Endothelial cell of umbilical vein (primary cell): ENCODE data around the gene LPIN2. TPM values are rescaled to one million over a fixed set of nuclear protein-coding genes. Genes with fewer than 3 reads are reported as not detected.

Source experiments
- BruUV-seq: library from RNA; stranded (reverse); fragments of 400-500 nt; replicated peaks from 2 replicates; lab custom pipeline; 2021; lab: Mats Ljungman, UMichigan
- CTCF ChIA-PET: fragments of 300-600, 350-600 bp; sonication (Branson Sonifier 250); formaldehyde crosslinking; loops from one replicate; lab custom pipeline; 2021; ENCODE audit warnings: antibody characterized with exemption, inconsistent platforms; lab: Charles Lee
- POLR2A ChIA-PET: fragments of 300-600, 350-600 bp; sonication (Branson Sonifier 250); formaldehyde crosslinking; loops from one replicate; lab custom pipeline; 2021; ENCODE audit warnings: antibody characterized with exemption, inconsistent platforms; lab: Charles Lee
- DNase-seq: peaks from one replicate; pipeline ENCODE4 v3.0.0-alpha.2; 2011; ENCODE audit warnings: low read depth, low spot score
- FAIRE-seq: peaks from 2 replicates; lab custom pipeline; 2011; peaks lifted over from hg19 to GRCh38; lab: Jason Lieb, UNC
- H2AFZ ChIP-seq: 2 replicates; pipeline ENCODE4 v1.6.0; 2012; ENCODE audit warnings: low read depth, low read length, control low read depth, inconsistent platforms
- H3K27ac ChIP-seq: 2 replicates; pipeline ENCODE4 v1.5.1; 2011; ENCODE audit warnings: low read depth, mild to moderate bottlenecking, control low read depth, low read length, moderate library complexity; ENCODE audit not compliant: insufficient read depth
- H3K27me3 ChIP-seq, 2 experiments: 2 replicates each; pipeline versions ENCODE4 v1.6.0 to v1.6.1; 2011; ENCODE audit warnings: low read length in 2 of 2, mixed read lengths in 1 of 2; ENCODE audit not compliant: control insufficient read depth in 2 of 2, insufficient read depth in 2 of 2
- H3K36me3 ChIP-seq, 2 experiments: 2 replicates in 1 of 2; 3 replicates in 1 of 2; pipeline ENCODE4 v1.5.1; 2011; ENCODE audit warnings: low read length in 2 of 2, mild to moderate bottlenecking in 1 of 2, moderate library complexity in 1 of 2; ENCODE audit not compliant: control insufficient read depth in 2 of 2, insufficient read depth in 2 of 2; ENCODE audit errors: extremely low read depth in 1 of 2
- H3K4me1 ChIP-seq: 3 replicates; pipeline ENCODE4 v1.5.1; 2011; ENCODE audit warnings: mild to moderate bottlenecking, low read length; ENCODE audit not compliant: control insufficient read depth, insufficient read depth; ENCODE audit errors: extremely low read depth
- H3K4me2 ChIP-seq: 2 replicates; pipeline ENCODE4 v1.6.1; 2011; ENCODE audit warnings: low read length, control low read depth, mixed read lengths; ENCODE audit not compliant: insufficient read depth
- H3K4me3 ChIP-seq, 3 experiments: fragments of 200-600 bp in 1 of 3; sonication (generic), shearing (Covaris generic) in 1 of 3; replicated peaks in 1 of 3; 2 replicates each; pipeline ENCODE4 v1.5.1; 2011 to 2016; ENCODE audit warnings: control low read depth in 3 of 3, low read length in 3 of 3, mild to moderate bottlenecking in 2 of 3, inconsistent platforms in 1 of 3, low read depth in 1 of 3, moderate library complexity in 1 of 3; ENCODE audit not compliant: insufficient read depth in 1 of 3
- H3K79me2 ChIP-seq: 2 replicates; pipeline ENCODE4 v1.6.0; 2012; ENCODE audit warnings: low read length, inconsistent platforms; ENCODE audit not compliant: control insufficient read depth, insufficient read depth
- H3K9ac ChIP-seq: replicated peaks from 2 replicates; pipeline ENCODE3; 2011; ENCODE audit warnings: low read length, control low read depth; ENCODE audit not compliant: insufficient read depth; ENCODE audit errors: extremely low read depth
- H3K9me1 ChIP-seq: replicated peaks from 3 replicates; pipeline ENCODE4 v1.6.0; 2011; ENCODE audit warnings: mild to moderate bottlenecking, low read length; ENCODE audit not compliant: control insufficient read depth, insufficient read depth; ENCODE audit errors: extremely low read depth
- H3K9me3 ChIP-seq: replicated peaks from 2 replicates; pipeline ENCODE4 v1.5.1; 2012; ENCODE audit warnings: low read length, inconsistent platforms; ENCODE audit not compliant: control insufficient read depth, insufficient read depth
- H4K20me1 ChIP-seq: replicated peaks from 2 replicates; pipeline ENCODE3; 2011; ENCODE audit warnings: mild to moderate bottlenecking, low read length; ENCODE audit not compliant: control insufficient read depth, insufficient read depth; ENCODE audit errors: extremely low read depth
- CTCF ChIP-seq, 2 donors: IDR thresholded peaks; 1 replicate in 1 of 2; 2 replicates in 1 of 2; pipeline ENCODE4 v1.5.1; 2011; ENCODE audit warnings: low read length in 2 of 2, mild to moderate bottlenecking in 2 of 2, moderate library complexity in 2 of 2, control low read depth in 1 of 2, inconsistent platforms in 1 of 2, low read depth in 1 of 2; ENCODE audit not compliant: insufficient read depth in 1 of 2; ENCODE audit errors: extremely low read depth in 1 of 2
- EZH2 ChIP-seq: IDR thresholded peaks from 2 replicates; pipeline ENCODE4 v1.6.1; 2012; ENCODE audit warnings: borderline replicate concordance, low read depth, mild to moderate bottlenecking, moderate library complexity, low read length, inconsistent platforms; ENCODE audit not compliant: severe bottlenecking
- FOS ChIP-seq: IDR thresholded peaks from 2 replicates; pipeline ENCODE4 v1.6.1; 2011; ENCODE audit warnings: mild to moderate bottlenecking, low read length, moderate library complexity, borderline replicate concordance; ENCODE audit not compliant: insufficient read depth
- GATA2 ChIP-seq: IDR thresholded peaks from 2 replicates; pipeline ENCODE4 v1.7.0; 2011; ENCODE audit warnings: low read depth, mild to moderate bottlenecking, moderate library complexity, mixed read lengths, low read length; ENCODE audit not compliant: insufficient read length, insufficient read depth
- JUN ChIP-seq: IDR thresholded peaks from 2 replicates; pipeline ENCODE4 v1.6.1; 2011; ENCODE audit warnings: borderline replicate concordance, low read depth; ENCODE audit not compliant: insufficient read length, insufficient read depth
- MAX ChIP-seq: IDR thresholded peaks from 2 replicates; pipeline ENCODE4 v1.6.1; 2011; ENCODE audit not compliant: insufficient read depth, insufficient read length
- MYC ChIP-seq: IDR thresholded peaks from one replicate; pipeline ENCODE4 v1.6.1; 2011; ENCODE audit warnings: mild to moderate bottlenecking, low read depth, low read length
- POLR2A ChIP-seq: IDR thresholded peaks from 2 replicates; pipeline ENCODE4 v1.6.1; 2012; ENCODE audit warnings: low read depth, mild to moderate bottlenecking, control low read depth, low read length
- POLR2AphosphoS5 ChIP-seq: IDR thresholded peaks from 2 replicates; pipeline ENCODE4 v1.6.1; 2012; ENCODE audit warnings: low read depth, mild to moderate bottlenecking, control low read depth, low read length, moderate library complexity; ENCODE audit not compliant: insufficient read depth
- dilution Hi-C: fragments of 300-500 bp; cut with MboI; formaldehyde crosslinking; loops from one replicate; pipeline ENCODE4 v1.15.0; 2019; ENCODE audit warnings: low sequenced_read_pairs; ENCODE audit not compliant: extremely low pct_ligation_motif_present
- intact Hi-C: fragments of 100-400 bp; cut with micrococcal nuclease; formaldehyde crosslinking; loops from one replicate; pipeline ENCODE4 v1.10.0; 2022
- polyA plus RNA-seq, 4 experiments: library from polyadenylated mRNA; depleted of rRNA in 3 of 4; stranded (reverse) in 3 of 4; unstranded in 1 of 4; fragments of >200 nt; gene quantifications; 2 replicates each; pipeline versions ENCODE4 v1.2.1 to v1.2.3, GENCODE V29; 2011 to 2012; ENCODE audit warnings: missing spikeins in 1 of 4
- total RNA-seq: library from RNA; stranded (reverse); gene quantifications from 2 replicates; pipeline ENCODE4 v1.2.3, GENCODE V29; 2021

Gene LPIN2
- total and polyA plus RNA-seq, 2 donors (not counting 3 experiments of a cell fraction or from before 2014, with no cell fraction given): 14.7 to 24.4 TPM

GRCh38 chr18:3041843-3042242 lies 28.9 kb upstream of the LPIN2 start:
- DNase-seq (no peak), FAIRE-seq (no peak)
- H3K9me1 ChIP-seq: no peaks in the 10 kb centered on the region

GRCh38 chr18:3040881-3041280 lies 27.9 kb upstream of the LPIN2 start:
- CTCF ChIA-PET: interaction anchor here (3.9 kb wide), 1 partner anchor 21 kb away, joined by 25 read pairs; no protein-coding TSS in a partner anchor
- FAIRE-seq: no peak

More at GRCh38 chr18:3041843-3042242, 28.9 kb upstream of the LPIN2 start:
- ChIA-PET POLR2A (no interaction called here), CTCF (interaction anchor here (3.9 kb wide), 1 partner anchor 20 kb away, joined by 25 read pairs; no protein-coding TSS in a partner anchor)
- H2AFZ ChIP-seq: no peak overlapping the region
- intact Hi-C loops: no loop called here
- peaks cover 10% of the 10 kb centered on the region for H3K4me1 ChIP-seq
- H3K4me2 ChIP-seq: no peak overlapping the region
- dilution Hi-C loops: no loop called here
- H3K4me3 ChIP-seq: no peak overlapping the region
- H3K27ac ChIP-seq: no peak overlapping the region
- H3K27me3 ChIP-seq: no peaks in the 10 kb centered on the region
- no peak overlapping the region for H3K9ac ChIP-seq
- H3K79me2 ChIP-seq: no peaks in the 10 kb centered on the region
- no peaks in the 10 kb centered on the region for H3K36me3 ChIP-seq
- TF ChIP-seq EZH2: no peak
- no peak for TF ChIP-seq FOS
- no peak for TF ChIP-seq POLR2AphosphoS5
- no peak for TF ChIP-seq JUN
- no peak for TF ChIP-seq POLR2A
- no peaks in the 10 kb centered on the region for H4K20me1 ChIP-seq
- BruUV-seq: no TSS peak
- H3K9me3 ChIP-seq: no peaks in the 10 kb centered on the region

More at GRCh38 chr18:3040881-3041280, 27.9 kb upstream of the LPIN2 start:
- POLR2A ChIA-PET: no interaction called here
- Histone ChIP-seq H2AFZ (no peak overlapping the region), H3K79me2 (no peaks in the 10 kb centered on the region), H3K4me3 (no peak overlapping the region), H3K27ac (no peak overlapping the region), H3K9ac (no peak overlapping the region), H3K27me3 (no peaks in the 10 kb centered on the region), H3K9me1 (no peaks in the 10 kb centered on the region), H3K4me1 (peaks cover 10% of the 10 kb centered on the region), H3K9me3 (no peaks in the 10 kb centered on the region), H3K4me2 (no peak overlapping the region), H4K20me1 (no peaks in the 10 kb centered on the region), H3K36me3 (no peaks in the 10 kb centered on the region)
- TF ChIP-seq CTCF (IDR thresholded peaks at IDR 0.05; ENCODE audit: extremely low read depth in 1 of 2, insufficient read depth in 1 of 2, low read depth in 1 of 2, low read length in 2 of 2) (no peak), POLR2A (no peak), JUN (no peak), MYC (no peak), FOS (no peak), POLR2AphosphoS5 (no peak), GATA2 (no peak), EZH2 (no peak), MAX (no peak)
- intact Hi-C loops: no loop called here
- BruUV-seq: no TSS peak
- DNase-seq: no peak
- dilution Hi-C loops: no loop called here
